HG03354 (cell line): ENCODE measurements around the gene DCAF6.

Experiments
- ATAC-seq: cut with Tn5 transposase; IDR thresholded peaks from one replicate; pipeline ENCODE4 v1.9.1; 2021; ENCODE audit warnings: mild to moderate bottlenecking; ENCODE audit not compliant: unreplicated experiment, poor library complexity, severe bottlenecking

Gene DCAF6

DNA sequence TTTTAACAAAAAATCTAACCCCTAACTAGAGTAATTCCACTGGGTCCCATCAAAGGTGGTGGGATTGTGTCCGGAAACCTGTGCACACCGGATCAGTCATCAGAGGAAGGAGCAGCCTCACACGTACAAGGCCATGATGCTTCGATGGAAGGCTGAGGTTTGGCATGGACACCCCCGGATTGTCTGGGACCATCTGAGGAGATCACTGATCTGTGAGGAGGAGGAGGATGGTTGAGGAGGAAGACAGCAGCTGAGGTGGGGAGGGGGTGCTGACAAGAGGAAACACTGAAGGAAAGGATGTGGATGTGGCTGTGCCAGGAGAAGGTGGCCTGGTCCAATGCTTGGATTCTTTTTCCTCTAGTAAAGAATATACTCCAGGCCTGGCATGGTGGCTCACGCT, 159.0 kb downstream of the DCAF6 start:
- no peak for ATAC-seq

DNA sequence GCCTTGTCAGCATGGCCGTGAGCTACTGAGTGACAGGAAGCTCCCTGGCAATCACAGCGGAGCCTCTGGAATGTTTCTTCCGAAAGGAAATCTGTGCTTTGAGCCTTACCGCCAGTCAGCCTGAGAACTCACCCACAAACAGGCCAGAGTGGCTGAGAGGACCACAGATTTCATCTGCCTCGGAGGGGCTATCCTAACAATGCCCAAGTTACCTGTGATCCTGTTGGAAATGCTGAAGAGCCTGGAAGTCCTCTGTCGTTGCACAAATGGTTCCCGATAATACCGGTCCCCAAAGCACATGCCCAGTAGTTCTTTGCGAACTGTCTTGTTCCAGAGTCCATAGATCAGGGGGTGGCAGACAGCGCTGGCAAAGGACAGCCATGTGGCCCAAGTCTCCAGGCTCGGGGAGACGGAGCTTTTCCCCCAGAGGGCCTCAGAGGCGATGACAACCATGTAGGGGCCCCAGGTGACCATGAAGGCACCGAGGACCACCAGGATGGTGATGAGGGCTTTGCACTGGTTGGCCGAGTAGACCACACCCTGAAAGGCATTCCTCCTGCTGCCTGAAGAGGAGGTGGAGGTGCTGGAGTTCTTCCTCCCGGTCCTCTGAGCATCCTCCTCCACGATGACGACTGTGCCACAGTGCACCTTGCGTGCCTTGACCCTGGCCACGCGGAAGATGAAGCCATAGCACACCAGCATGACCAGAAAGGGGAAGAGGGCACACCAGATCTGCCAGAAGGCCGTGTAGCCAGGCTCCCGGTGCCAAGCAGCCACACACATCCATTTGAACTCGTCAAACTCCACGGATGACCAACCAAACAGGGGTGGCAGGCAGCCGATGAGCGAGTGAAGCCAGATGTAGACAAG, 160.0 kb downstream of the DCAF6 start:
- ATAC-seq = no peak

DNA sequence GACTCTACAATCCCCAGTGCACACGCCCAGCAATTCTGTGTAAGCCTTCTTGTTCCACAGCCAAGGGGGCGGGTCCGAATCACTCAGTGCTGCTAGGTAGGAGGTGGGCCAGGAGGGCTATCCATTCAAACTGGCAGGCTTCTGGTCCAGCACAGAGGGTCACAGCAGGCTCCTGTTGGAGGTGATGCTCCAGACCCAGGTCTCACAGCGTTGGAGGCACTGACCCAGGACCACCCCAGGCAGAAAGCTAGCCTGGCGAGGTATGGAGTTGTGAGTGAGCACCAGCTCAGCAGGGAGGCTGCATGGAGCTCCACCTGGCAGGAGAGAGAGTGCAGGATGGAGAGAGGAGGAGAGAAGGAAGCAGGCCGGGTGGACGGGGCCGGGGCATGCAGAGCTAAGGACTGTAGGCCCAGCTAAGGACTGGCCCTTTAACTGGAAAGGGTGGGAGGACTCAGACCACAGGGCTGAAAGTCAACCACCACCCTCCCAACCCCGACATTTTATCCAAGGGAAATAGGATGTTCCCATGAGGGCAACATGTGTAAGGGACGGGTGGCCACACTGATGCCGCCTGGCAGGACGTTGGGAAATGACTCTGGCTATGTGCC, 161.5 kb downstream of the DCAF6 start:
- ATAC-seq = no peak

DNA sequence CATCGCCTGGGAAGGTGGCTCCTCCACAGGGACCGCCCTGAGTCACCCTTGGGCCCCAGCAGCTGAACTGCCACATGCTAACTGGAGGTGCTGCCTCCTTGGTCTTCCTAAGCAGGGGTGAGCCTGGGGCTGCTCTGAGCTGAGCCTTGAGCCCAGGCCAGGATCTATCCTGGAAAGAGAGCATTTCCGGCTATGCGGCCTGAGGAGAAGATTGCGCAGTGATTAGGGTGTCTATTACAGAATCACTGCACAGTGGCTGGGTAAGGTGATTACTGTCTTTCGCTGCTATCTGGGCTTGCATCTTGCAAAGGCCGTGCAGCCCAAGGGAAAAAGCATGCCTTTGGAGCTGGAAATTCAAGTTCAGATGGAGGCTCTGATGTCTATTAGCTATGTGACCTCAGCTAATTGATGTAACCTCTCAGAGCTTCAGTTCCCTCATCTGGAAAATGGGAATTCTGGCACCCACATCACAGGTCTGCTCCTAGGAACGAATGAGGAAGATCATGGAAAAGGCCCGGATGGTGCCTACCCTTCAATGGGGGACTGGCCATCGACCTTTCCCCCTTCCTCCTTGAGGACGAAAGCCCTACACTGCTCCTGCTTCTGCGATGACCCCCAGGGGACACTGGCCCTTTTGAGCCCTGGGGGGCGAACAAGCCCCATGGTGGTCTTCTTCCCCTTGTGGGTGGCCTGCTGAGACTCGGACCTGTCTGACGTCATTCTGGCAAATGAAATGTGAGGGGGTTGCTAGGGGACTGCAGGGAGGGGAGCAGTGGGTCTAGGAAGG, 162.2 kb downstream of the DCAF6 start:
- no peak for ATAC-seq

DNA sequence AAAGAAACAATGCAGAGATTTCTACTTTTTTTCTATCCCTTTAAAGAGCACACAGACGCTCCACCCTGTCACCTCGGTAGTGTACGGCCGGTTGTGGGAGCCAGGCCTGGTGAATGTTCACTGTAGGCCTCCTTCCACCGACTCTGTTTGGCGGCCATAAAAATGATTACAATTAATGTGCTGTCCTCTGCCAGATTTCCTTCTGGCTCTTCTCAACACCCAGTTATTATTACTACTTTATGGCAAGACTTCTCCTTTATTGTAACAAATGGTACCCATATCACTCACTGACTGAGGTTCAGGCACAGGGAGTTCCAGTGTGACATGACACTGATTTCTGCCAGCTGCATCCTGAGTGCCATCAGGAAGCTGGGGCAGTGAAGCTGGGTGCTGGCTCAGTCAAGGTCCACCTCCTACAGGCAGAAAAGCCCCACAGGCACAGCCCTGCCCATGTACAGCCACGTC, 162.9 kb downstream of the DCAF6 start:
- no peak for ATAC-seq

DNA sequence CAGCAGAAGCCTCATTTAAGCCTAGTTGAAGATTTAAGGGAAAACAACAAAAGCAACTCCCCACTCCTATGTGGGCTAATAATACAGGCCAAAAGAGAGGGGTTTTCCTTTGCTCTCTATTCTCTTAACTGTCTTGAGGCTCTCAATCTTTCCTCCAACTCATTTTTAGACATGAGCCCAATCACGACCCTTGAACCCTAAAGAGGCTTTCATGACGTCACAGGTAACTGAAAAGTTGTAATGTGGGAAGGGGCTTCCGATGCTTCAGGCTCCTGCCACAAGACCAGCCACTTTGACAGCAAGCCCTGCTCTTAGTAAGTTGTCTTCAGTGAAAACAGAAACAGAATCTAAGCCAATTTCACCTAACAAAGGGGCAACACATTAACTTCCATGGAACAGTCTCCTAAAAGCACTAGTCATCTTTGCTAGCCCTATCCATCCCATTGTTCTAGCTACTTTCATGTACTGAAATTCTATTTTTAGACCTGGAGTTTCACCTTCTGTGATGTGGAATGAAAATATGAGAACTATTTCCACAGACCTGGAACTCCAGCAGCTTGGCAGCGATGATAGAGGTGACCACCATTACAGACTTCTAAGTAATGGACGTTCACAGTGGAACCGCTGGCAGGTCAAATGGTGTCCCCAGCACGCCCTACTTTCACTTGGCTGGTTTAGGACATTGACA, 164.0 kb downstream of the DCAF6 start:
- no peak for ATAC-seq

DNA sequence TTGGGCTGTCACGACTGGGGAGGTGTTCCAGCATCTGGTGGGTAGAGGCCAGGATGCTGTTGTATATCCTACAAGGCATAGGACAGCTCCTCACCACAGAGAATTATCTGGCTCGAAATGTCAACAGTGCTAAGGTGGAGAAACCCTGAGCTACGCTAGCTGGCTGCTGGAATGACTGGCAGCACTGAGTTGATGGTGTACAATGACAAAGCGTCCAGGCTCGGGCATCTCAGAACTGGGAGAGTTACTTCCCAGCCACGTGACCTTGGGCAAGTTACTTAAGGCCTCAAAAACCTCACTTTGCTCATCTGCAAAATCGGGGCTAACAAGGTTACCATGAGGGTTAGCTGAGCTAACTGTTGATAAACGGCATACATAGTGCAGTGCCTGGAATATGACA, 164.9 kb downstream of the DCAF6 start:
- no peak for ATAC-seq

DNA sequence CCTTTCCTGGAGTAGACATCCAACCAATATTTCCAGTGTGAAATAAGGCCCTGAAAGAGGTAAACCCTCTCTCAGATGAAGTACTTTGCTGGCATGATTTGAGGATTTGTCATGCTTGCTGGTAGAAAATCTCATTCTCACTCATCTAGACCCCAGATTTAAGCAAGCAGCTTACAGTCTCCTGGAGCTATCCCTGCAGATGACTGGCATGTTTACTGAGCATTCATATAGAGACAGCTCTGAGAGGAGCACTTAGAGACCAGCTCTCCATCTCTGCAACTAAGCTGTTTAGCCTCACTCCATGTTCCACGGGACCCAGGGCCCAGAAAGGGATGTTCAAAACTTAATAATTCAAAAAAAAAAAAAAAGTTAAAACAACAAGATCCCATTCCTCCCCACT, 166.0 kb downstream of the DCAF6 start:
- no peak for ATAC-seq

DNA sequence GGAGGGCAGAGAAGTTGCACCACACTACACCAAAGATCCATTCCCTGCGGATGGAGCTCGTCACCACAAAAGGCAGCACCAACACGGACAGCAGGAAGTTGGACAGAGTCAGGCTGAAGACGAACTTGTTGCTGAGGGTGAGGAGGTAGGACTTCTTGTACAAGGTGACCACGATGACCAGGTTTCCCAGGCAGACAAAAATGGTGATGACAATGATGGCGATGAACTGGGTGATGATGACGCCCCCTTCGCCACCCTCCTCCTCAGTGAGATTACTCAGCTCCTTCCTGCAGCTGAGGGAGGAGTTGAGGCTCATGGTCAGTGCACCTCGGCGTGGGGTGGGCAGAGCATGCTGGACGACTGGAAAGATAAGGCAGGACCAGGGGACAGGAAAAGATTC, 168.1 kb downstream of the DCAF6 start:
- no peak for ATAC-seq

DNA sequence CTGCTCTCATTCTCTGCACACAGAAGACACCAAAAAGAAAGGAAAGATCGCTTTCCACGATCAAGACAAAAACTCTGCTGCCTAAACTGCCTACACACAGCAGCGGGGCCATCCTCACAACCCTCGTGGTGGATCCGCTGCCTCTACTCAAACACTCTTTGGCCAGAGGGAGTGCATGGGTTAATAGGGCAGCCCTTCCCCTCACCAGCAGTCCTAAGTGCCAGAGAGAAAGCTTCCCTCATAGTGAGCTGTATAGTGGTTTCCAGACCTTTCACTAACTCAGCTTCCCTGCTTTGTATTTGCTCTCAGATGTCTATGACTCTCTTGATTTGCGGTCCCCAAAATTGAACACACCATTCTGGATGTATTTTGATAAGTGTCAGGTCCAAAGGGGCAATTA, 169.4 kb downstream of the DCAF6 start:
- ATAC-seq = no peak

DNA sequence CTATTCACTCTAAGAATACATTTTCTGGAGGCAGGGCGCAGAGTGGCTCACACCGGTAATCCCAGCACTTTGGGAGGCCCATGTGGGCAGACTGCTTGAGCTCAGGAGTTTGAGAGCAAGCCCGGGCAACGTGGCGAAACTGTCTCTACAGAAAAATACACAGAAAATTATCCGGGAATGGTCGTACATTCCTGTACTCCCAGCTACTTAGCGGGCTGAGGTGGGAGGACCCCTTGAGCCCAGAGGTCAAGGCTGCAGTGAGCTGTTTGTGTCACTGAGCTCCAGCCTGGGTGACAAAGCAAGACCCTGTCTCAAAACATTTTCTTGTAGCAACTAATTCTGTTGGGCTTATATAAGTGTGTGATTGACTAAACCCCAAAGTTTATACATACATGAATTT, 169.8 kb downstream of the DCAF6 start:
- ATAC-seq = no peak

DNA sequence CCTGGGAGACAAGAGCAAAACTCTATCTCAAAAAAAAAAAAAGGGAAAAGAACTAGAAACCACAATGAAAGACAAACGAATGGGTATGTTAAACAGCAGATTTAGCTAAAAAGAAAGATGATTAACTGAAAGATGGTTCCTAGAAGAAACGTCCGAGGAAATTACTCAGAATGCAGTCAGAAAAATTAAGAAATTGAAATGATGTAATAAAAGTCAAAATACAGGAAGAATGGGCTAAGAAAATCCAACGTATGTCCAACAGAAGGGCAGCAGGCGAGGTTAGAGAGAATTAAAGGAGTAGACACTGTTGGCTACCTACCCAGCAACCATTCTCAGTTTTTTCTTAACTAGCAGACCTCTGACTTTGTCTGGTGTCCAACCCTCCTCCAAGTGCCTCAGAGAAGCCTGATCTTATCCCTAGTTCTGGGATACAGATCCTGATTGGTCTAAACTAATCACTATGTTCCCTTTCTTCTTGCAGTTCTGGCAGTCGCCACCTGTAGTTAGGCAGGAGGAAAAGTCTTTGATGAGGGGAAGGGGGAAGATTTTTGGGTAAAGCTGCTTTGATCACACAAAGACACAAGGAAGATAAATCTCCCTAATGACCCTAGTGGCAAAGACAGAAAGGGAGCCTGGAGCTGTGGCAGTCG, 174.5 kb downstream of the DCAF6 start:
- ATAC-seq = no peak

DNA sequence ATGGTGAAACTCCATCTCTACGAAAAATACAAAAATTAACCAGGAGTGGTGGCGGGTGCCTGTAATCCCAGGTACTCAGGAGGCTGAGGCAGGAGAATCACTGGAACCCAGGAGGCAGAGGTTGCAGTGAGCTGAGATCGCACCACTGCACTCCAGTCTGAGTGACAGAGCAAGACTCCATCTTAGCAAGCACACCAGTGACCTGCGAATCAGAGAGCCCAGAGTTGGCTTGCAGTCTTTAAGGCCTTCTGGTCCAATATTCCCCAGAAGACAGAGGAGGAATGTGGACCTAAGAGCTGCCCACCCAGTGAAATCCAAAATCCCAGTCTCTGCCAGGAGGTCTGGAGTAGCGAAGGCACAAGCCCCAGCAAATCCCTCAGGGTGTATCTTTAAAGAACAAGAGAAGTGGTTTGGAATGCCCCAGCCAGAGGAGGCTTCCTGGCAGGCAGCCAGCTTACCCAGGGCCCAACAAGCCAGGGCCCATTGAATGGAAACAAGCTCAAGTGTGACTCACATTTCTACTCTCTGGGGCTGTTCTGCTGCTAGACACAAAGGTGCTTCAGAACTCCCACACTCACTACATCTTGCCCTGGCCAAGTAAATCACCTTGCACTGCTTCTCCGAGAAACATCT, 176.3 kb downstream of the DCAF6 start:
- no peak for ATAC-seq

DNA sequence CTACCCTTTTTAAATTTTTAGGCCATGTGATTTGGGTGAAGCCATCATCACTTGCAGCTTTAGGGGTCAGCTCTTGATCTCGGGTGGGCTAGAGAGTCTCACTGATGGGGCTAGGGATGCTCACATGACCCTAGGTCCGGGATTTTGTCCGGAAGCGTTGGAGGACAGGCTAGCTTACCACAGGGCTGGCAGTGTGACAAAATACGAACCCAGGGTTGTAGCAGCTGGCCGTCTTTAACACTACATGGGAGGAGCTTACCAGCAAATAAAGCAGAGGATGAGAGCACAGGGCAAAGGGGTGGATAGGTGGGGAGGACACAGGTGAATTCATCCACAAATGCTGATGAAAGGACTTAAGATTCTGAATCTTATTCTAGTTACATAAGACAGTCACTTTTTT, 178.4 kb downstream of the DCAF6 start:
- no peak for ATAC-seq

DNA sequence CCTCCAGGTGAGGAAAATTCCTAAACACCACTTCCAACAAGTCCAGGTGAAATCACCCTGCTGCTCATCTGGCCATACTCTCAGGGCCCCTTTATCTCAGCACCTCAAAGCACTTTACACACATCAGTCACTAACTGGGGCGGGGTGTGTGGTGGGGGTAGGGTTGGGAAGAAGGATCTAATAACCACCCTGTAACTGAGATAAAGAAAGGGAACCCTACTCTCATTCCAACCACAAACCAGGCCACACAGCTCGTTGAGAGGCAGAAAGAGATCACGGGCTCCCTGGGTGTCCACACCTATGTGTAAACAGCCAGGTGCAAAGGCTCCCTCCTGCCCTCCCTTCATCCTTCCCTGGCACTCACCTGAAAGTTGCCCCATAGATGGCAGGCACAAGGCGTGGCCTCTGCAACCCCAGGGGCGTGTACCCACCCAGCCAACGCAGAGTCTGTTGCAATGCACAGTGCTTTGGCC, 179.9 kb downstream of the DCAF6 start:
- no peak for ATAC-seq

DNA sequence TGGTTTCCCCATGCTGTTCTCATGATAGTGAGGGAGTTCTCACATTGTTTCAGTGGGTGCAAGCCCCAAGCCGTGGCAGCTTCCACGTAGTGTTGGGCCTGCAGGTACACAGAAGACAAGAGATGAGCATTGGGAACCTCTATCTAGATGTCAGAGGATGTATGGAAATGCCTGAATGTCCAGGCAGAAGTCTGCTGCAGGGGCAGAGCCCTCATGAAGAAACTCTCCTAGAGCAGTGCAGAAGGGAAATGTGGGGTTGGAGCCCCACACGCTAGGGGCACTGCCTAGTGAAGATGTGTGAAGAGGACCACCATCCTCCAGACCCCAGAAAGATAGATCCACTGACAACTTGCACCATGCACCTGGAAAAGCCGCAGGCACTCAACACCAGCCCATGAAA, 183.3 kb downstream of the DCAF6 start:
- no peak for ATAC-seq

DNA sequence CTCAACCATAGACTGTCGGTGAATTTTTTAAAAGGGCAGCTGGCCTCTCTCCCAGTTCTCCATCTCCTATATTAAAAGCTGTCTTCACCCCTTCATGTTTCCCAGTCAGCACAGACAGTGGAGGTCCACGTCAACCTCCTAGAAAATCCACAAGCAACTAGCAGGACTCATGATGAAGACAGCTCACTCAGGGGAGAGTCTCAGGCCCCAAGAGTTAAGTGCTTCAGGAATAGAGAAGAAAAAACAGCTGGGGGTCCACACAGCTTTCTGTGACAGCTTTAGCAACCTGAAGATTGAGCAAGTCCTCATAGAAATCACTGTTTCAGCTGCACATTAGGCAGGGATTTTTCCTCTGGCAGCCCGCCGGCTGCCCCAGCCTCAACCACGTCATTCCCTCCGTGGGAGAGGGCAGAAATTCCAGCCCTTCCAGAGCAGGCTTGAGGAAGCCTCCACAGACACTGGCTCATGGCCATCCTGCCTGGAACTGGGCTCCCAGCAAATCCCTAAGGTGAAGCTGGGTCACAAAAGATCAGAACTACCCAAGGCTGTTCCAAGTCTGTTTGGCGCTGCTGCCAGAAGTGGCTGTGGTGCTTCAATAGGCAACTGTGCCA, 185.0 kb downstream of the DCAF6 start:
- ATAC-seq = no peak

DNA sequence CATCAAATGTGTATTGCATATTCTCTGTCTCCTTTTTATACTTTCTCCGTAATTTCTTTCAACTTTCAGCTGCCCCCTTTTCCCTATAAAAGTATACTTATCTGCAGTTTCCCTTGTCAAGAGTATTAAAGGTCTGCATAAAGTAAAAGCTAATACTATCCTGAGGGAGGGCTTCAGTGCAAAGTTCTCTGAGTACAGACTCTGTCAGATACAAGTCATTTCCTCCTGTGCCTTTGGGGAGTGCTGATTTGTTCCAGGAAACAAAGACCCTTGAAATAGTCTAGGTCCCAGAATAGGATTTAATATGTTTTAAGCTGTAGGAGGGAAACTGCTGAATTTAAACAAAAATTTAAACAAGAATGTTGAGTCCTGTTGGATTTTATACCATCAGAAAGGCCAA, 188.6 kb downstream of the DCAF6 start:
- no peak for ATAC-seq
